ENCODE results near the gene IFIT3. TPM values are rescaled to one million over a fixed set of nuclear protein-coding genes. Genes with fewer than 3 reads are reported as not detected.

IFIT3 gene
- total RNA-seq, 1 experiment from 2014 or later, result 1.5 TPM

GRCh38 chr10:89337484-89337883 lies 9.7 kb downstream of the IFIT3 start:
- H3K36me3 ChIP-seq (ENCODE audit: control insufficient read depth, insufficient read depth, low read length), result no peaks in the 10 kb centered on the region
- ChIA-PET POLR2A (no interaction called here), CTCF (no interaction called here)
- no peaks in the 10 kb centered on the region for H3K9me3 ChIP-seq
- H3K27me3 ChIP-seq (replicated peaks; ENCODE audit: control insufficient read depth, insufficient read depth, low read length), result no peaks in the 10 kb centered on the region
- peaks cover 16% of the 10 kb centered on the region for H3K4me1 ChIP-seq
- H3K4me3 ChIP-seq (ENCODE audit: low read depth, low read length), result no peak overlapping the region
- intact Hi-C loops (cut with micrococcal nuclease; ENCODE audit: unreplicated experiment), result no loop called here
- TF ChIP-seq, protein P1, sequence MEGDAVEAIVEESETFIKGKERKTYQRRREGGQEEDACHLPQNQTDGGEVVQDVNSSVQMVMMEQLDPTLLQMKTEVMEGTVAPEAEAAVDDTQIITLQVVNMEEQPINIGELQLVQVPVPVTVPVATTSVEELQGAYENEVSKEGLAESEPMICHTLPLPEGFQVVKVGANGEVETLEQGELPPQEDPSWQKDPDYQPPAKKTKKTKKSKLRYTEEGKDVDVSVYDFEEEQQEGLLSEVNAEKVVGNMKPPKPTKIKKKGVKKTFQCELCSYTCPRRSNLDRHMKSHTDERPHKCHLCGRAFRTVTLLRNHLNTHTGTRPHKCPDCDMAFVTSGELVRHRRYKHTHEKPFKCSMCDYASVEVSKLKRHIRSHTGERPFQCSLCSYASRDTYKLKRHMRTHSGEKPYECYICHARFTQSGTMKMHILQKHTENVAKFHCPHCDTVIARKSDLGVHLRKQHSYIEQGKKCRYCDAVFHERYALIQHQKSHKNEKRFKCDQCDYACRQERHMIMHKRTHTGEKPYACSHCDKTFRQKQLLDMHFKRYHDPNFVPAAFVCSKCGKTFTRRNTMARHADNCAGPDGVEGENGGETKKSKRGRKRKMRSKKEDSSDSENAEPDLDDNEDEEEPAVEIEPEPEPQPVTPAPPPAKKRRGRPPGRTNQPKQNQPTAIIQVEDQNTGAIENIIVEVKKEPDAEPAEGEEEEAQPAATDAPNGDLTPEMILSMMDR (IDR thresholded peaks at IDR 0.05; ENCODE audit: insufficient read depth in 1 of 2, low read depth in 1 of 2, low read length in 1 of 2, severe bottlenecking in 1 of 2, unreplicated experiment in 1 of 2), result no peak
- no peak overlapping the region for H3K27ac Mint-ChIP-seq (ENCODE audit: unreplicated experiment)
- no peaks in the 10 kb centered on the region for H3K9me3 Mint-ChIP-seq (ENCODE audit: unreplicated experiment)
- BruUV-seq (replicated peaks), result no TSS peak
- no peaks in the 10 kb centered on the region for H3K36me3 Mint-ChIP-seq (ENCODE audit: insufficient read depth, unreplicated experiment)
- H3K4me1 Mint-ChIP-seq (ENCODE audit: low read depth, unreplicated experiment), result peaks cover 6% of the 10 kb centered on the region
- H3K4me3 Mint-ChIP-seq (ENCODE audit: unreplicated experiment), result no peak overlapping the region
- DNase-seq, result no peak
- no peaks in the 10 kb centered on the region for H3K27me3 Mint-ChIP-seq (ENCODE audit: insufficient read depth, unreplicated experiment)

- ChIA-PET POLR2A (no interaction called here), CTCF (no interaction called here)
- Mint-ChIP-seq H3K9me3 (ENCODE audit: unreplicated experiment) (no peaks in the 10 kb centered on the region), H3K4me1 (ENCODE audit: low read depth, unreplicated experiment) (peaks cover 7% of the 10 kb centered on the region), H3K4me3 (ENCODE audit: unreplicated experiment) (no peak overlapping the region), H3K27me3 (ENCODE audit: insufficient read depth, unreplicated experiment) (no peaks in the 10 kb centered on the region), H3K36me3 (ENCODE audit: insufficient read depth, unreplicated experiment) (no peaks in the 10 kb centered on the region), H3K27ac (ENCODE audit: unreplicated experiment) (no peak overlapping the region)
- no peak for DNase-seq
- no peaks in the 10 kb centered on the region for H3K9me3 ChIP-seq
- TF ChIP-seq, protein P1 (IDR thresholded peaks at IDR 0.05; ENCODE audit: insufficient read depth in 1 of 2, low read depth in 1 of 2, low read length in 1 of 2, severe bottlenecking in 1 of 2, unreplicated experiment in 1 of 2), result no peak
- peaks cover 4% of the 10 kb centered on the region for H3K4me1 ChIP-seq
- no peaks in the 10 kb centered on the region for H3K27me3 ChIP-seq (replicated peaks; ENCODE audit: control insufficient read depth, insufficient read depth, low read length)
- intact Hi-C loops (cut with micrococcal nuclease; ENCODE audit: unreplicated experiment), result no loop called here
- H3K36me3 ChIP-seq (ENCODE audit: control insufficient read depth, insufficient read depth, low read length), result no peaks in the 10 kb centered on the region
- no TSS peak for BruUV-seq (replicated peaks)
- H3K4me3 ChIP-seq (ENCODE audit: low read depth, low read length), result no peak overlapping the region
Observed at GRCh38 chr10:89338713-89339112, 10.9 kb downstream of the IFIT3 start.

DNA sequence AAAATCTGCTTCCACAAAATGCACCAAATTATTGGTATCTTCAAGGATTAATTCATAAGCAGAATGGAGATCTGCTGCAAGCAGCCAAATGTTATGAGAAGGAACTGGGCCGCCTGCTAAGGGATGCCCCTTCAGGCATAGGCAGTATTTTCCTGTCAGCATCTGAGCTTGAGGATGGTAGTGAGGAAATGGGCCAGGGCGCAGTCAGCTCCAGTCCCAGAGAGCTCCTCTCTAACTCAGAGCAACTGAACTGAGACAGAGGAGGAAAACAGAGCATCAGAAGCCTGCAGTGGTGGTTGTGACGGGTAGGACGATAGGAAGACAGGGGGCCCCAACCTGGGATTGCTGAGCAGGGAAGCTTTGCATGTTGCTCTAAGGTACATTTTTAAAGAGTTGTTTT lies 12.1 kb downstream of the IFIT3 start:
- Histone ChIP-seq H3K4me1 (no peaks in the 10 kb centered on the region), H3K9me3 (no peaks in the 10 kb centered on the region), H3K27me3 (replicated peaks; ENCODE audit: control insufficient read depth, insufficient read depth, low read length) (no peaks in the 10 kb centered on the region), H3K36me3 (ENCODE audit: control insufficient read depth, insufficient read depth, low read length) (no peaks in the 10 kb centered on the region), H3K4me3 (ENCODE audit: low read depth, low read length) (no peak overlapping the region)
- Mint-ChIP-seq H3K27ac (ENCODE audit: unreplicated experiment) (peak overlapping the region; percentile 61), H3K36me3 (ENCODE audit: insufficient read depth, unreplicated experiment) (no peaks in the 10 kb centered on the region), H3K27me3 (ENCODE audit: insufficient read depth, unreplicated experiment) (no peaks in the 10 kb centered on the region), H3K4me3 (ENCODE audit: unreplicated experiment) (no peak overlapping the region), H3K9me3 (ENCODE audit: unreplicated experiment) (no peaks in the 10 kb centered on the region), H3K4me1 (ENCODE audit: low read depth, unreplicated experiment) (peaks cover 7% of the 10 kb centered on the region)
- intact Hi-C loops (cut with micrococcal nuclease; ENCODE audit: unreplicated experiment), result no loop called here
- BruUV-seq (replicated peaks), result no TSS peak
- ChIA-PET CTCF (interaction anchor here (0.7 kb wide), 1 partner anchor 77 kb away, joined by 3 read pairs; no protein-coding TSS in a partner anchor), POLR2A (no interaction called here)
- DNase-seq, result no peak
- TF ChIP-seq, protein P1 (IDR thresholded peaks at IDR 0.05; ENCODE audit: insufficient read depth in 1 of 2, low read depth in 1 of 2, low read length in 1 of 2, severe bottlenecking in 1 of 2, unreplicated experiment in 1 of 2), result no peak
